Chondrocyte (in vitro differentiated cells): ENCODE data around the gene ANKRD12. TPM values are rescaled to one million over a fixed set of nuclear protein-coding genes. Genes with fewer than 3 reads are reported as not detected.

Experiments used
- DNase-seq: peaks from one replicate; pipeline ENCODE4 v3.0.0; 2021; ENCODE audit warnings: mixed read lengths, low spot score
- H3K27ac Mint-ChIP-seq: one replicate; pipeline ENCODE4 v1.8.0; 2021; ENCODE audit warnings: mild to moderate bottlenecking, moderate library complexity, mixed read lengths; ENCODE audit not compliant: unreplicated experiment
- H3K27me3 Mint-ChIP-seq: 2 replicates; pipeline ENCODE4 v1.8.0; 2021; ENCODE audit warnings: low read depth, mixed read lengths
- H3K36me3 Mint-ChIP-seq: 2 replicates; pipeline ENCODE4 v1.8.0; 2021; ENCODE audit warnings: low read depth, mixed read lengths
- H3K4me1 Mint-ChIP-seq: 2 replicates; pipeline ENCODE4 v1.8.0; 2021; ENCODE audit warnings: low read depth, mild to moderate bottlenecking, mixed read lengths
- H3K4me3 Mint-ChIP-seq: one replicate; pipeline ENCODE4 v1.8.0; 2021; ENCODE audit warnings: mild to moderate bottlenecking, moderate library complexity, mixed read lengths; ENCODE audit not compliant: unreplicated experiment
- H3K9me3 Mint-ChIP-seq: 2 replicates; pipeline ENCODE4 v1.8.0; 2021; ENCODE audit warnings: low read depth, mixed read lengths
- CTCF ChIP-seq: fragments of 200-600 bp; sonication (generic); IDR thresholded peaks from 2 replicates; pipeline ENCODE4 v1.5.0; 2021; ENCODE audit warnings: antibody characterized with exemption, mild to moderate bottlenecking, moderate library complexity
- total RNA-seq: library from RNA; stranded (reverse); gene quantifications from 3 replicates; pipeline ENCODE4 v1.2.1, GENCODE V29; 2021

Gene ANKRD12
- total RNA-seq, 1 donor from 2014 or later: 34.0 TPM

GRCh38 chr18:9232977-9233376 is 96.4 kb downstream of the ANKRD12 start:
- peaks cover 11% of the 10 kb centered on the region for H3K4me1 Mint-ChIP-seq
- no peaks in the 10 kb centered on the region for H3K27me3 Mint-ChIP-seq
- no peak overlapping the region for H3K4me3 Mint-ChIP-seq
- peaks cover 30% of the 10 kb centered on the region for H3K36me3 Mint-ChIP-seq
- no peak for TF ChIP-seq CTCF
- H3K27ac Mint-ChIP-seq: no peak overlapping the region
- peaks cover 20% of the 10 kb centered on the region for H3K9me3 Mint-ChIP-seq
- DNase-seq: no peak

- H3K27me3 Mint-ChIP-seq: no peaks in the 10 kb centered on the region
- no peak for DNase-seq
- peaks cover 11% of the 10 kb centered on the region for H3K4me1 Mint-ChIP-seq
- no peak for TF ChIP-seq CTCF
- no peak overlapping the region for H3K4me3 Mint-ChIP-seq
- H3K9me3 Mint-ChIP-seq: peaks cover 20% of the 10 kb centered on the region
- peaks cover 33% of the 10 kb centered on the region for H3K36me3 Mint-ChIP-seq
- no peak overlapping the region for H3K27ac Mint-ChIP-seq
Measured at GRCh38 chr18:9233771-9234440, 97.3 kb downstream of the ANKRD12 start.

- Mint-ChIP-seq H3K9me3 (peaks cover 20% of the 10 kb centered on the region), H3K36me3 (peaks cover 33% of the 10 kb centered on the region), H3K27ac (no peak overlapping the region), H3K4me3 (no peak overlapping the region), H3K4me1 (peaks cover 11% of the 10 kb centered on the region), H3K27me3 (no peaks in the 10 kb centered on the region)
- TF ChIP-seq CTCF: no peak
- no peak for DNase-seq
Measured at GRCh38 chr18:9234528-9234927, 97.9 kb downstream of the ANKRD12 start.

GRCh38 chr18:9237981-9238380 is 101.4 kb downstream of the ANKRD12 start:
- no peak for TF ChIP-seq CTCF
- no peak overlapping the region for H3K4me3 Mint-ChIP-seq
- H3K9me3 Mint-ChIP-seq: peaks cover 6% of the 10 kb centered on the region
- no peaks in the 10 kb centered on the region for H3K4me1 Mint-ChIP-seq
- H3K36me3 Mint-ChIP-seq: peaks cover 20% of the 10 kb centered on the region
- H3K27me3 Mint-ChIP-seq: no peaks in the 10 kb centered on the region
- H3K27ac Mint-ChIP-seq: no peak overlapping the region
- no peak for DNase-seq

GRCh38 chr18:9239720-9240119 is 103.1 kb downstream of the ANKRD12 start:
- Mint-ChIP-seq H3K9me3 (no peaks in the 10 kb centered on the region), H3K36me3 (peaks cover 22% of the 10 kb centered on the region), H3K4me1 (no peaks in the 10 kb centered on the region), H3K27ac (no peak overlapping the region), H3K27me3 (no peaks in the 10 kb centered on the region), H3K4me3 (no peak overlapping the region)
- DNase-seq: no peak
- TF ChIP-seq CTCF: no peak
